ENCODE measurements around the gene DICER1. TPM values are rescaled to one million over a fixed set of nuclear protein-coding genes. Genes with fewer than 3 reads are reported as not detected.

Gene DICER1
- total RNA-seq, 1 donor from 2014 or later = 103 TPM

DNA sequence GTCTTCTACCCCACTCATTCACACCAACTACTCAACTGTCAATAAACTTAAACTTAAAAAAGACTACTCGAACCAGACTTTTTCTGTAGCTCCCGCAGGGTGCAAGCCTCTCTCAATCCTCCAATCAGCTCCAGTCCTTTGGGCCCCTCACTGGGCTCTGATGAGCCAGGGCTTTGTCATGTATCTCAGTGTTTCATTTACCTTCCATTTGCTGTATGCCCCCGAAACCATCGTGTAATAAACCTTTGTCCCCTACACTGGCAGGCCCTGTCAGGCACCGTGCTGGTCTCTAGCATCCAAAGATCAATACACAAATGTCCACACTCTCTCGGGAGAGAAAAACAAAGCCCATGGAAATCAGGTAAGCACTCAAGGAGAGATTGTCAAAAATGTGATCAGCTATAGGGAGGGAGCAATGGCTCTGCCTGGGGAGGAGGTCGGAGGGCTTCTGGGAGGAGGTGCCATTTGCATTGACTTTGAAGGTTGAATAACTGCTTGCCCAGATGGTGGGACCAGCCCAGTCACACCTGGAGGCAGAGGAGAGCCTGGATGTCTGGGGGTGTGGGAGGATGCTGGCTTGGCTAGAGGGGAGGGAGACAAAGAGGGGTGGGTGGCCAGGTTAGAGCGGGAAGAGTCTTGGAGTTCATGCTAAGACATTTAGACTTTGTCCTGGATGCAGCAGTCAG lies 42.1 kb upstream of the DICER1 start:
- H3K4me3 Mint-ChIP-seq (ENCODE audit: unreplicated experiment) = no peak overlapping the region
- TF ChIP-seq, protein P1, sequence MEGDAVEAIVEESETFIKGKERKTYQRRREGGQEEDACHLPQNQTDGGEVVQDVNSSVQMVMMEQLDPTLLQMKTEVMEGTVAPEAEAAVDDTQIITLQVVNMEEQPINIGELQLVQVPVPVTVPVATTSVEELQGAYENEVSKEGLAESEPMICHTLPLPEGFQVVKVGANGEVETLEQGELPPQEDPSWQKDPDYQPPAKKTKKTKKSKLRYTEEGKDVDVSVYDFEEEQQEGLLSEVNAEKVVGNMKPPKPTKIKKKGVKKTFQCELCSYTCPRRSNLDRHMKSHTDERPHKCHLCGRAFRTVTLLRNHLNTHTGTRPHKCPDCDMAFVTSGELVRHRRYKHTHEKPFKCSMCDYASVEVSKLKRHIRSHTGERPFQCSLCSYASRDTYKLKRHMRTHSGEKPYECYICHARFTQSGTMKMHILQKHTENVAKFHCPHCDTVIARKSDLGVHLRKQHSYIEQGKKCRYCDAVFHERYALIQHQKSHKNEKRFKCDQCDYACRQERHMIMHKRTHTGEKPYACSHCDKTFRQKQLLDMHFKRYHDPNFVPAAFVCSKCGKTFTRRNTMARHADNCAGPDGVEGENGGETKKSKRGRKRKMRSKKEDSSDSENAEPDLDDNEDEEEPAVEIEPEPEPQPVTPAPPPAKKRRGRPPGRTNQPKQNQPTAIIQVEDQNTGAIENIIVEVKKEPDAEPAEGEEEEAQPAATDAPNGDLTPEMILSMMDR (IDR thresholded peaks at IDR 0.05; ENCODE audit: insufficient read depth, low read depth, low read length) = no peak
- TF ChIP-seq EZH2 (IDR thresholded peaks at IDR 0.05; ENCODE audit: insufficient read depth, low read length) = no peak
- peaks cover 13% of the 10 kb centered on the region for H3K9me3 Mint-ChIP-seq (ENCODE audit: unreplicated experiment)
- H3K36me3 Mint-ChIP-seq (ENCODE audit: low read depth, unreplicated experiment) = peaks cover 13% of the 10 kb centered on the region
- H3K27ac Mint-ChIP-seq (ENCODE audit: unreplicated experiment) = no peak overlapping the region
- Histone ChIP-seq H4K20me1 (ENCODE audit: insufficient read depth, low read length) (no peaks in the 10 kb centered on the region), H3K9ac (ENCODE audit: low read length) (no peak overlapping the region), H3K36me3 (ENCODE audit: insufficient read depth, low read length) (no peaks in the 10 kb centered on the region), H3K27me3 (ENCODE audit: insufficient read depth, low read length) (no peaks in the 10 kb centered on the region), H3K9me3 (ENCODE audit: insufficient read depth, low read depth, low read length) (no peaks in the 10 kb centered on the region), H3K4me1 (ENCODE audit: insufficient read depth, low read length) (no peaks in the 10 kb centered on the region), H3K4me3 (ENCODE audit: insufficient read depth, low read depth, low read length) (no peak overlapping the region), H3K27ac (ENCODE audit: low read depth, low read length) (no peak overlapping the region), H3K4me2 (ENCODE audit: low read length) (no peak overlapping the region), H3K79me2 (ENCODE audit: insufficient read depth, low read length) (no peaks in the 10 kb centered on the region), H2AFZ (ENCODE audit: low read depth, low read length) (no peak overlapping the region)
- FAIRE-seq (no peak), DNase-seq (ENCODE audit: low read depth) (no peak)
- H3K4me1 Mint-ChIP-seq (ENCODE audit: low read depth, unreplicated experiment) = peaks cover 5% of the 10 kb centered on the region
- peaks cover 2% of the 10 kb centered on the region for H3K27me3 Mint-ChIP-seq (ENCODE audit: low read depth, unreplicated experiment)

DNA sequence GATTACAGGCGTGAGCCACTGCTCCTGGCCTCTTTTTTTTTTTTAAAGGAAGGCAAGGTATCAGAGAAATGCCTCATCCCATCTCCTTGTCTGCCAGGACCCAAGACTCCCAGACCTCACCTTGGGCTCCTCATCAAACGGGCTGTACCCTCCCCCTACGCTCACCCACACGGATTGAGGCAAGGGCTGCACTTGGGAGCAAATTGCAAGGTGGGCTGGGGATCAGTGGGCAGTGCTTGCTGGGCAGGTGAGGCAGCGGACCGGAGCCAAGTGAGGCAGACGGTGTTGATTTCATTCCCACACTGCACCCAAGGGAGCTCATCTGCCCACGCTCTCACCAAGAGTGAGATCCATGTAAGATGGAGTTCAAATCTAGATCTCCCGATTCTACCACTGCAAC lies 41.0 kb upstream of the DICER1 start:
- no peak overlapping the region for H3K4me2 ChIP-seq (ENCODE audit: low read length)
- no peaks in the 10 kb centered on the region for H3K27me3 ChIP-seq (ENCODE audit: insufficient read depth, low read length)
- H3K9me3 ChIP-seq (ENCODE audit: insufficient read depth, low read depth, low read length) = no peaks in the 10 kb centered on the region
- H2AFZ ChIP-seq (ENCODE audit: low read depth, low read length) = no peak overlapping the region
- TF ChIP-seq, protein P1 (IDR thresholded peaks at IDR 0.05; ENCODE audit: insufficient read depth, low read depth, low read length) = no peak
- no peak for TF ChIP-seq EZH2 (IDR thresholded peaks at IDR 0.05; ENCODE audit: insufficient read depth, low read length)
- no peaks in the 10 kb centered on the region for H4K20me1 ChIP-seq (ENCODE audit: insufficient read depth, low read length)
- peaks cover 5% of the 10 kb centered on the region for H3K4me1 Mint-ChIP-seq (ENCODE audit: low read depth, unreplicated experiment)
- peaks cover 8% of the 10 kb centered on the region for H3K9me3 Mint-ChIP-seq (ENCODE audit: unreplicated experiment)
- peaks cover 1% of the 10 kb centered on the region for H3K36me3 Mint-ChIP-seq (ENCODE audit: low read depth, unreplicated experiment)
- FAIRE-seq = no peak
- no peaks in the 10 kb centered on the region for H3K36me3 ChIP-seq (ENCODE audit: insufficient read depth, low read length)
- H3K4me3 Mint-ChIP-seq (ENCODE audit: unreplicated experiment) = no peak overlapping the region
- no peak overlapping the region for H3K4me3 ChIP-seq (ENCODE audit: insufficient read depth, low read depth, low read length)
- H3K9ac ChIP-seq (ENCODE audit: low read length) = no peak overlapping the region
- no peaks in the 10 kb centered on the region for H3K4me1 ChIP-seq (ENCODE audit: insufficient read depth, low read length)
- no peak for DNase-seq (ENCODE audit: low read depth)
- H3K79me2 ChIP-seq (ENCODE audit: insufficient read depth, low read length) = no peaks in the 10 kb centered on the region
- peaks cover 2% of the 10 kb centered on the region for H3K27me3 Mint-ChIP-seq (ENCODE audit: low read depth, unreplicated experiment)
- H3K27ac ChIP-seq (ENCODE audit: low read depth, low read length) = no peak overlapping the region
- no peak overlapping the region for H3K27ac Mint-ChIP-seq (ENCODE audit: unreplicated experiment)

DNA sequence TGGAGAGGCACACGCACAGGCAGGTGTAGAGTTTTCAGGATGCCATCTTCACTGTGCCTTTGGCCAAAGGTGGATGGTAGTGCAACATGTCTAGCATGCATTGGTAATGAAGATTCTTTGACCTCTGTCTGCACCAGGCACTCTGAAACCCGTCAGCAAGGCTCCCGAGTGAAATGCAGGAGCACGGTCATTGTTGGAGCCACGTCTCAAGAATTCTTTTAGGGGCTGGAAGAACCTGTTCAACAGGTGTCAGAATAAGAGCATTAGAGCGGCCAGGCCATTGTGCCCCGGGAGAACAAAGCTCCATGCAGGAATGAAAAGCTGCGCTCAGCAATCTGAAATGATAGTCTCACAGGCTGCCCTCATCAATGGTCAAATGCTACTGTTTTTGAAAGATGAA lies 40.2 kb upstream of the DICER1 start:
- Mint-ChIP-seq H3K4me1 (ENCODE audit: low read depth, unreplicated experiment) (peaks cover 5% of the 10 kb centered on the region), H3K27me3 (ENCODE audit: low read depth, unreplicated experiment) (peaks cover 2% of the 10 kb centered on the region), H3K27ac (ENCODE audit: unreplicated experiment) (no peak overlapping the region), H3K36me3 (ENCODE audit: low read depth, unreplicated experiment) (no peaks in the 10 kb centered on the region), H3K4me3 (ENCODE audit: unreplicated experiment) (no peak overlapping the region), H3K9me3 (ENCODE audit: unreplicated experiment) (peaks cover 5% of the 10 kb centered on the region)
- Histone ChIP-seq H3K4me1 (ENCODE audit: insufficient read depth, low read length) (no peaks in the 10 kb centered on the region), H3K9ac (ENCODE audit: low read length) (no peak overlapping the region), H3K79me2 (ENCODE audit: insufficient read depth, low read length) (no peaks in the 10 kb centered on the region), H3K9me3 (ENCODE audit: insufficient read depth, low read depth, low read length) (no peaks in the 10 kb centered on the region), H3K27ac (ENCODE audit: low read depth, low read length) (no peak overlapping the region), H3K36me3 (ENCODE audit: insufficient read depth, low read length) (no peaks in the 10 kb centered on the region), H3K27me3 (ENCODE audit: insufficient read depth, low read length) (no peaks in the 10 kb centered on the region), H2AFZ (ENCODE audit: low read depth, low read length) (no peak overlapping the region), H4K20me1 (ENCODE audit: insufficient read depth, low read length) (no peaks in the 10 kb centered on the region), H3K4me2 (ENCODE audit: low read length) (no peak overlapping the region), H3K4me3 (ENCODE audit: insufficient read depth, low read depth, low read length) (no peak overlapping the region)
- FAIRE-seq (no peak), DNase-seq (ENCODE audit: low read depth) (no peak)
- TF ChIP-seq EZH2 (IDR thresholded peaks at IDR 0.05; ENCODE audit: insufficient read depth, low read length) = no peak
- TF ChIP-seq, protein P1 (IDR thresholded peaks at IDR 0.05; ENCODE audit: insufficient read depth, low read depth, low read length) = no peak

All from astrocyte (in vitro differentiated cells and primary cell).